ENCODE measurements around the gene EDC4. TPM values are rescaled to one million over a fixed set of nuclear protein-coding genes. Genes with fewer than 3 reads are reported as not detected.

EDC4 gene
- total and polyA plus RNA-seq, 2 of the 13 experiments (the other 11 are each of a cell fraction or from before 2014, with no cell fraction given) = 51.4 to 59.1 TPM

DNA sequence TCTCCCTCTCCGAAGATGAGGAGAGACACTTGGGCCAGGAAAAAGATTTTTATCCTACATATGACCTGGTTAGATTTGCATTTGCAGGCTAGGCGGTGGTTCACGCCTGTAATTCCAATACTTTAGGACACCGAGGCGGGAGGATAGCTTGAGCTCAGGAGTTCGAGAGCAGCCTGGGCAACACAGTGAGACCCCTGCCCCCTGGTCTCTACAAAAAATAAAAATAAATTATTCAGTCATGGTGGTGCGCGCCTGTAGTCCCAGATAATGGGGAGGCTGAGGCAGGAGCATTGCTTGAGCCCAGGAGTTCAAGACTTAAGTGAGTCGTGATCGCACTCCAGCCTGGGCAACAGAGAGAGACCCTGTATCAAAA is 38.6 kb upstream of the EDC4 start (continued):
- TF ChIP-seq HDAC6 (IDR thresholded peaks at IDR 0.05; ENCODE audit: low read depth, low read length) = no peak
- no peak for TF ChIP-seq ZNF124 (CRISPR knock-in tag; IDR thresholded peaks at IDR 0.05)
- no peak for TF ChIP-seq ZNF670 (CRISPR knock-in tag; IDR thresholded peaks at IDR 0.05; ENCODE audit: borderline replicate concordance)
- TF ChIP-seq ZSCAN20 (CRISPR knock-in tag; IDR thresholded peaks at IDR 0.05; ENCODE audit: borderline replicate concordance) = no peak
- no peak for TF ChIP-seq SRSF1 (optimal IDR thresholded peaks at IDR 0.05; ENCODE audit: low read depth, low read length)
- no peak for TF ChIP-seq ZNF251 (CRISPR knock-in tag; IDR thresholded peaks at IDR 0.05)
- no peak for TF ChIP-seq MAFG (CRISPR knock-in tag; IDR thresholded peaks at IDR 0.05)
- TF ChIP-seq SP140L (CRISPR knock-in tag; IDR thresholded peaks at IDR 0.05; ENCODE audit: borderline replicate concordance) = no peak
- TF ChIP-seq ZNF546 (CRISPR knock-in tag; conservative IDR thresholded peaks at IDR 0.05) = no peak
- 0 out of 2 replicates have a peak, but pooled peaks have one; percentile 5 for TF ChIP-seq ZKSCAN8 (CRISPR knock-in tag; IDR thresholded peaks at IDR 0.05; ENCODE audit: borderline replicate concordance)
- peak; percentile 97 for TF ChIP-seq ZNF121 (CRISPR knock-in tag; IDR thresholded peaks at IDR 0.05)
- no peak for TF ChIP-seq RARG (CRISPR knock-in tag; IDR thresholded peaks at IDR 0.05; ENCODE audit: low read depth)
- TF ChIP-seq, protein P1, sequence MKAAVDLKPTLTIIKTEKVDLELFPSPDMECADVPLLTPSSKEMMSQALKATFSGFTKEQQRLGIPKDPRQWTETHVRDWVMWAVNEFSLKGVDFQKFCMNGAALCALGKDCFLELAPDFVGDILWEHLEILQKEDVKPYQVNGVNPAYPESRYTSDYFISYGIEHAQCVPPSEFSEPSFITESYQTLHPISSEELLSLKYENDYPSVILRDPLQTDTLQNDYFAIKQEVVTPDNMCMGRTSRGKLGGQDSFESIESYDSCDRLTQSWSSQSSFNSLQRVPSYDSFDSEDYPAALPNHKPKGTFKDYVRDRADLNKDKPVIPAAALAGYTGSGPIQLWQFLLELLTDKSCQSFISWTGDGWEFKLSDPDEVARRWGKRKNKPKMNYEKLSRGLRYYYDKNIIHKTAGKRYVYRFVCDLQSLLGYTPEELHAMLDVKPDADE (CRISPR knock-in tag; IDR thresholded peaks at IDR 0.05) = no peak
- TF ChIP-seq PHF20 (CRISPR knock-in tag; IDR thresholded peaks at IDR 0.05) = no peak
- no peak for TF ChIP-seq CHCHD3 (CRISPR knock-in tag; IDR thresholded peaks at IDR 0.05)
- TF ChIP-seq ZNF138 (CRISPR knock-in tag; IDR thresholded peaks at IDR 0.05; ENCODE audit: low read depth) = no peak
- 0 out of 2 replicates have a peak, but pooled peaks have one; percentile 1 for TF ChIP-seq ZNF547 (CRISPR knock-in tag; IDR thresholded peaks at IDR 0.05)
- TF ChIP-seq KDM3A (CRISPR knock-in tag; IDR thresholded peaks at IDR 0.05; ENCODE audit: low read depth) = no peak
- no peak for TF ChIP-seq ZNF468 (CRISPR knock-in tag; IDR thresholded peaks at IDR 0.05)
- TF ChIP-seq GTF2F1 (IDR thresholded peaks at IDR 0.05; ENCODE audit: low read length) = no peak
- TF ChIP-seq, protein P2, sequence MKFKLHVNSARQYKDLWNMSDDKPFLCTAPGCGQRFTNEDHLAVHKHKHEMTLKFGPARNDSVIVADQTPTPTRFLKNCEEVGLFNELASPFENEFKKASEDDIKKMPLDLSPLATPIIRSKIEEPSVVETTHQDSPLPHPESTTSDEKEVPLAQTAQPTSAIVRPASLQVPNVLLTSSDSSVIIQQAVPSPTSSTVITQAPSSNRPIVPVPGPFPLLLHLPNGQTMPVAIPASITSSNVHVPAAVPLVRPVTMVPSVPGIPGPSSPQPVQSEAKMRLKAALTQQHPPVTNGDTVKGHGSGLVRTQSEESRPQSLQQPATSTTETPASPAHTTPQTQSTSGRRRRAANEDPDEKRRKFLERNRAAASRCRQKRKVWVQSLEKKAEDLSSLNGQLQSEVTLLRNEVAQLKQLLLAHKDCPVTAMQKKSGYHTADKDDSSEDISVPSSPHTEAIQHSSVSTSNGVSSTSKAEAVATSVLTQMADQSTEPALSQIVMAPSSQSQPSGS (CRISPR knock-in tag; IDR thresholded peaks at IDR 0.05) = no peak
- TF ChIP-seq CEBPG (CRISPR knock-in tag; IDR thresholded peaks at IDR 0.05) = no peak
- TF ChIP-seq, protein P3, sequence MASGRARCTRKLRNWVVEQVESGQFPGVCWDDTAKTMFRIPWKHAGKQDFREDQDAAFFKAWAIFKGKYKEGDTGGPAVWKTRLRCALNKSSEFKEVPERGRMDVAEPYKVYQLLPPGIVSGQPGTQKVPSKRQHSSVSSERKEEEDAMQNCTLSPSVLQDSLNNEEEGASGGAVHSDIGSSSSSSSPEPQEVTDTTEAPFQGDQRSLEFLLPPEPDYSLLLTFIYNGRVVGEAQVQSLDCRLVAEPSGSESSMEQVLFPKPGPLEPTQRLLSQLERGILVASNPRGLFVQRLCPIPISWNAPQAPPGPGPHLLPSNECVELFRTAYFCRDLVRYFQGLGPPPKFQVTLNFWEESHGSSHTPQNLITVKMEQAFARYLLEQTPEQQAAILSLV (CRISPR knock-in tag; IDR thresholded peaks at IDR 0.05; ENCODE audit: borderline replicate concordance) = no peak
- TF ChIP-seq, protein P4, sequence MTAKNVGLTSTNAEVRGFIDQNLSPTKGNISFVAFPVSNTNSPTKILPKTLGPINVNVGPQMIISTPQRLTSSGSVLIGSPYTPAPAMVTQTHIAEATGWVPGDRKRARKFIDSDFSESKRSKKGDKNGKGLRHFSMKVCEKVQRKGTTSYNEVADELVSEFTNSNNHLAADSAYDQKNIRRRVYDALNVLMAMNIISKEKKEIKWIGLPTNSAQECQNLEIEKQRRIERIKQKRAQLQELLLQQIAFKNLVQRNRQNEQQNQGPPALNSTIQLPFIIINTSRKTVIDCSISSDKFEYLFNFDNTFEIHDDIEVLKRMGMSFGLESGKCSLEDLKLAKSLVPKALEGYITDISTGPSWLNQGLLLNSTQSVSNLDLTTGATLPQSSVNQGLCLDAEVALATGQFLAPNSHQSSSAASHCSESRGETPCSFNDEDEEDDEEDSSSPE (CRISPR knock-in tag; IDR thresholded peaks at IDR 0.05) = no peak
- TF ChIP-seq, protein P5, sequence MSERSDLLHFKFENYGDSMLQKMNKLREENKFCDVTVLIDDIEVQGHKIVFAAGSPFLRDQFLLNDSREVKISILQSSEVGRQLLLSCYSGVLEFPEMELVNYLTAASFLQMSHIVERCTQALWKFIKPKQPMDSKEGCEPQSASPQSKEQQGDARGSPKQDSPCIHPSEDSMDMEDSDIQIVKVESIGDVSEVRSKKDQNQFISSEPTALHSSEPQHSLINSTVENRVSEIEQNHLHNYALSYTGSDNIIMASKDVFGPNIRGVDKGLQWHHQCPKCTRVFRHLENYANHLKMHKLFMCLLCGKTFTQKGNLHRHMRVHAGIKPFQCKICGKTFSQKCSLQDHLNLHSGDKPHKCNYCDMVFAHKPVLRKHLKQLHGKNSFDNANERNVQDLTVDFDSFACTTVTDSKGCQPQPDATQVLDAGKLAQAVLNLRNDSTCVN (CRISPR knock-in tag; IDR thresholded peaks at IDR 0.05; ENCODE audit: borderline replicate concordance) = no peak
- TF ChIP-seq HMG20B (CRISPR knock-in tag; conservative IDR thresholded peaks at IDR 0.05) = no peak
- no peak for TF ChIP-seq ZNF788 (CRISPR knock-in tag; IDR thresholded peaks at IDR 0.05; ENCODE audit: borderline replicate concordance)
- TF ChIP-seq RBAK (CRISPR knock-in tag; IDR thresholded peaks at IDR 0.05) = no peak
